HG02763 (cell line): Measurements from ENCODE around the gene ISLR2.
"Not testable (repeated sequence)": the region's sequence is repeated elsewhere in the genome, so short reads cannot be mapped to it uniquely, and the experiment has no call there.

Experiments
- ATAC-seq: cut with Tn5 transposase; IDR thresholded peaks from one replicate; pipeline ENCODE4 v1.9.1; 2021; ENCODE audit warnings: mild to moderate bottlenecking, moderate library complexity; ENCODE audit not compliant: unreplicated experiment

ISLR2 gene, protein sequence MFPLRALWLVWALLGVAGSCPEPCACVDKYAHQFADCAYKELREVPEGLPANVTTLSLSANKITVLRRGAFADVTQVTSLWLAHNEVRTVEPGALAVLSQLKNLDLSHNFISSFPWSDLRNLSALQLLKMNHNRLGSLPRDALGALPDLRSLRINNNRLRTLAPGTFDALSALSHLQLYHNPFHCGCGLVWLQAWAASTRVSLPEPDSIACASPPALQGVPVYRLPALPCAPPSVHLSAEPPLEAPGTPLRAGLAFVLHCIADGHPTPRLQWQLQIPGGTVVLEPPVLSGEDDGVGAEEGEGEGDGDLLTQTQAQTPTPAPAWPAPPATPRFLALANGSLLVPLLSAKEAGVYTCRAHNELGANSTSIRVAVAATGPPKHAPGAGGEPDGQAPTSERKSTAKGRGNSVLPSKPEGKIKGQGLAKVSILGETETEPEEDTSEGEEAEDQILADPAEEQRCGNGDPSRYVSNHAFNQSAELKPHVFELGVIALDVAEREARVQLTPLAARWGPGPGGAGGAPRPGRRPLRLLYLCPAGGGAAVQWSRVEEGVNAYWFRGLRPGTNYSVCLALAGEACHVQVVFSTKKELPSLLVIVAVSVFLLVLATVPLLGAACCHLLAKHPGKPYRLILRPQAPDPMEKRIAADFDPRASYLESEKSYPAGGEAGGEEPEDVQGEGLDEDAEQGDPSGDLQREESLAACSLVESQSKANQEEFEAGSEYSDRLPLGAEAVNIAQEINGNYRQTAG

GRCh38 chr15:74130155-74130848, at the start of gene ISLR2:
Gene ISLR2 (plus strand): TSS chr15:74130586. CDS start chr15:74132755, 2,169 bp downstream.
- ATAC-seq: no peak

- ATAC-seq: not testable (repeated sequence)
These were observed 47.9 kb upstream of the ISLR2 start, which contains the start of gene GOLGA6A for GRCh38 chr15:74082450-74082849. Gene GOLGA6A (minus strand): TSS chr15:74082550. CDS start chr15:74082509, 41 bp downstream.

- not testable (repeated sequence) for ATAC-seq
These were observed 35.8 kb upstream of the ISLR2 start for GRCh38 chr15:74094567-74094966.

GRCh38 chr15:74095610-74096009, 34.8 kb upstream of the ISLR2 start:
- not testable (repeated sequence) for ATAC-seq

DNA sequence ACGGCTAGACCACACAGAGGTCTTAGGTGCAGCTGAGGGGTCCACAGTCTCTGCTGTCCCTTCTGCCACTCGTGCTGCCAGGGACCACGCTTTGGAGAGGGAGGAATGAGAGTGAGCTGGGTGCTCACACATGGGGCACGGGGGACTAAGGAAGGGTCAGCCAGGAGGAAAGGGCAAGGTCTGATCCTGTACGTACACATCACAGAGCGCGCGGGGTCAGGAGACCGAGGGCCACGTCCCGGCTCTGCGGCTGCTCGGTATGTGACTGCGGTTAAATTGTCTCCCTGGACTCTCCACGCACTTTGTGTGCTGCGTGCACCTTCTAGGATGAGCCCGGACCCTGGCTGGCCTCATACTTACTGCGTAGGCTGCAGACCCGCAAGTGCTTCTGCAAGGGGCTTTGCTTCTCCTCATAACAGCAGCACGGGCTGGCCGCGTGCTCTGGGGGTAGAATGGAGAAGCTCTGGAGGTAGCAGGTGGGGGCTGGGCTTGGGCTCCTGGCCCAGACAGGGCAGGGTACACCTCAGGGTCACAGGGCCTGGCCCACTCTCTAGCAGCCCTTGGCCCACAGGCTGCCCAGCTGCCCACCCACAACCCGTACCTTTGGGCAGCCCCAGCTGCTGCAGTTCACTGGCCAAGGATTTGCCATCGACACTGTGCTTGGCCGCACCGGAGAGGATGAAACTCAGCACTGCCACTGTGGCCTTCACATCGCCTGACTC, 33.5 kb upstream of the ISLR2 start:
- ATAC-seq: not testable (repeated sequence)

GRCh38 chr15:74099963-74100733, 30.2 kb upstream of the ISLR2 start:
- ATAC-seq: peak; percentile 77

DNA sequence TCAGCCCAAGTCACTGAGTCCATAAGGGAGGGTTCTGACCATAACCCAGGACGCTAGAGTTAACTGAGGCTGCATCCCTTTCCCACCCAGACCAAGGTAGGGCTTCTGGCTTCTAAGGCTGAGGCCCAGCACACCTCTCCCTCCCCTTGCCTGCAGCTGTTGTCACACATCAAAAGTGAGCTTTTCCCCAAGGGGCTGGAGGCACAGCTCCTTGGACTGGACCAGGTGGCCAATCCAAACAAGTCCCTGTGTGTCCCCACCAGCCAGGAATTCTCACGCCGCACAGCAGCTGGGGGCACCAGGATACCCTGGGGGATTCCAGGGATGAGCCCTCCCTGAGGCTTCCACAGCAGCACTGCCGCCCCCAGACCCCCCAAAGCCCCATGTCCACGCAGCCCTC, 22.3 kb upstream of the ISLR2 start:
- ATAC-seq: no peak

- ATAC-seq: not testable (repeated sequence)
These were observed 21.8 kb upstream of the ISLR2 start for GRCh38 chr15:74108611-74109010.

DNA sequence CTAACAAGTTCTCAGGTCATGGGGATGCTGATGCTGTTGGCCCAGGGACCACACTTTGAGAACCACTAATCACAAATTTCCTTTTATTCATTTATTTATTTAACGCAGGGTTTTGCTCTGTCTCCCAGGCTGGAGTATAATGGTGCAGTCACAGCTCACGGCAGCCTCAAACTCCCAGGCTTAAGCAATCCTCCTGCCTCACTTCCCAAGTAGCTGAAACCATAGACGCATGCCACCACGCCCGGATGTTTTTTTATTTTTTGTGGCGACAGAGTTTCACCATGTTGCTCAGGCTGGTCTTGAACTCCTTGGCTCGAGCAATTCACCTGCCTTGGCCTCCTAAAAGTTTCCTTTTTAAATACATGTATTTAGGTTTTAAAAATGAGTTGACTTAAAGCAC, 20.7 kb upstream of the ISLR2 start:
- ATAC-seq: no peak

GRCh38 chr15:74120426-74120825, 10.0 kb upstream of the ISLR2 start:
- ATAC-seq: no peak

DNA sequence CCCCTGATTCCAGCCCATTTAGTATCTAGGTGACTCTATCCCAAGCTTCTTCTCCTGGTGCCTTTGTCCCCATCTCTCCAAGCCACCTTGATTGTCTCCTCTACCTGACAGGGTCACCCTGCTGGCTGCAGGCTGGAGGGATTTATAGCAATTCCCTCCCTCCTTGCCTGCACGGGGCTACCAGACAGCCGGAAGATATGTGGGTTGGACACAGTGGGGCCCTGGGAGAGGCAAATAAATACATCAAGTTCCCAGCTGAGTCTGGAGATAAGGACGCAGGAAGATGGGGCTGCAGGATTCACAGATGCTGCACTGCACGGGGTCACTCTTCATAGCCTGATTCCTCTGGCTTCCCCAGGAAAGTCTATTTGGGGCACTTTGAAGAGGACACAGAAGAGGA, 9.3 kb upstream of the ISLR2 start:
- no peak for ATAC-seq

DNA sequence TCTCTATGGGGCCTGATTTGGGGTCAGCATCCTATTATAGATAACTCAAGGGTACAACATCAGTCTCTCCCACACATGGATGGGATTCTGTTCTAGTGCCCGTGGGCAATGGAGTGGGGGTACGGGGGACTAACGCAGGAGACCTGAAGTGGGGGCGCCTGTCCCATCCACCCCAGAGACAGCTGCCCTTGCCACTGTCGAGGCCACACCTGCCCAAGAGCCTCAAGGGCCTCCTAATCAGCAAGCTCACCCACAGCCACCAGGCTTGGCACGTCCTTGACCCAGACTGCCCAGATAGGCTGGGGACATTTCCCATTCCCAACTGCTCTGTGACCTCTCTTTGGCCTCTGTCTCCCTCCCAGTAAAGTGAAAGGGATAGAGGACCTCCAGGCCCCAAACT, 8.5 kb upstream of the ISLR2 start:
- ATAC-seq: no peak

GRCh38 chr15:74122403-74123130, 7.8 kb upstream of the ISLR2 start:
- ATAC-seq: no peak

DNA sequence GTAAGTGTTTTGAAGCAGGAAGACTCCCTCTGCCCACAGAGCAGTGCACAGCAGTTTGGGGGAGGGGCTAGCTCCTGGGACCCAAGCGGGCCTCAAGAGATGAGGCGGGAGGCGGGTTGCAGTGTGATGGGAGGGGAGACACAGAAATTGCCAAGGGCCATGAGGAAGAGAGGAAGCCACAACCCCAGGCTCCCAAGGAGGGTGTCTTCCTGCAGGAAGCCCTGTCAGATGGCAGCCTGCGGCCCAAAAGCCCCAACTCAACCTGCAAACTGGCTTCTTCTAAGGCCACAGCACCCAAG, 7.3 kb upstream of the ISLR2 start:
- no peak for ATAC-seq

GRCh38 chr15:74123658-74124057, 6.7 kb upstream of the ISLR2 start:
- no peak for ATAC-seq

- ATAC-seq: no peak
These were observed 6.2 kb upstream of the ISLR2 start for GRCh38 chr15:74124196-74124595.

DNA sequence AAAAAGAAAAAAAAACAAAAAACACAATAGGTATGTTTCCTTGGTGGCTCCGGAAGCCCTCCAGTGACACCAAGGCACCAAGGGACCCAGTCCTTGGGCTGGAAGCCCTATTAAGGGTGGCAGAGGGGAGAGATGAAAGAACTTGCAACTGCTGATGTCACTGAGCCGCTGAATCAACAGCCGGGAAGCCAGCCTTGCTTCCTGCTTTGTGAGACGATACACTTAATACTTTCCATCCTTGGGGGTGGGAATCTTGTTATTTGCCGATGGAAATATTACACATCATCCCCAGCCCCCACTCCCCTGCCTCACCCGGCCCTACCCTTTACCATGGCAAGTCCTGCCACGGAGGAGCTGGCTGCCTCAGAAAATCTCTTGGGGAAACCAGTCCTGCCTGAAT, 5.6 kb upstream of the ISLR2 start:
- ATAC-seq: no peak

- no peak for ATAC-seq
These were observed 3.0 kb upstream of the ISLR2 start for GRCh38 chr15:74127255-74127953.
